ENCODE measurements around the gene TRAPPC12.
"Not testable (repeated sequence)": the region's sequence is repeated elsewhere in the genome, so short reads cannot be mapped to it uniquely, and the experiment has no call there.

TRAPPC12 gene

DNA sequence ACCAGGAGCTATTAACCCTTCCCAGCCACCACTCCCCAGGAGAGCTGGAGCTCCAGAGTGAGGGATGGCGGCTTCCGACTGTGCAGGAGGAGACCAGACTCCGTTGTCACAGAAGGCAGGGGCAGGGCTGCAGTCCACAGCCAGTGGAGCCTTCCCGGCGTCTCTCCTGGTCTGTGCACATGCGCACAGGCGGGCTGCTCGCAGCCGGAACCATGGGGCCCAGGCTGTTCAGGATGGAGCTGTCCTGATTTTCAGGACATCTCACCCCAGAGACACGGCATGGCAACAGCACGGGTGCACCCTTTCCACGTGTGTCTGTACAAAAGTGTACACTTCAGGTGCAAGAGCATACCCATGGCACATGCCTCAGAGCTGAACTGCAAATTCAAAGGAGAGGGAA, 30.7 kb upstream of the TRAPPC12 start:
- no peak overlapping the region for H3K27ac ChIP-seq
- H3K36me3 ChIP-seq, result peaks cover 25% of the 10 kb centered on the region
- H3K9me3 ChIP-seq (ENCODE audit: severe bottlenecking), result no peaks in the 10 kb centered on the region
- no peaks in the 10 kb centered on the region for H3K27me3 ChIP-seq (ENCODE audit: insufficient read depth, low read depth, severe bottlenecking)
- TF ChIP-seq, protein P1, sequence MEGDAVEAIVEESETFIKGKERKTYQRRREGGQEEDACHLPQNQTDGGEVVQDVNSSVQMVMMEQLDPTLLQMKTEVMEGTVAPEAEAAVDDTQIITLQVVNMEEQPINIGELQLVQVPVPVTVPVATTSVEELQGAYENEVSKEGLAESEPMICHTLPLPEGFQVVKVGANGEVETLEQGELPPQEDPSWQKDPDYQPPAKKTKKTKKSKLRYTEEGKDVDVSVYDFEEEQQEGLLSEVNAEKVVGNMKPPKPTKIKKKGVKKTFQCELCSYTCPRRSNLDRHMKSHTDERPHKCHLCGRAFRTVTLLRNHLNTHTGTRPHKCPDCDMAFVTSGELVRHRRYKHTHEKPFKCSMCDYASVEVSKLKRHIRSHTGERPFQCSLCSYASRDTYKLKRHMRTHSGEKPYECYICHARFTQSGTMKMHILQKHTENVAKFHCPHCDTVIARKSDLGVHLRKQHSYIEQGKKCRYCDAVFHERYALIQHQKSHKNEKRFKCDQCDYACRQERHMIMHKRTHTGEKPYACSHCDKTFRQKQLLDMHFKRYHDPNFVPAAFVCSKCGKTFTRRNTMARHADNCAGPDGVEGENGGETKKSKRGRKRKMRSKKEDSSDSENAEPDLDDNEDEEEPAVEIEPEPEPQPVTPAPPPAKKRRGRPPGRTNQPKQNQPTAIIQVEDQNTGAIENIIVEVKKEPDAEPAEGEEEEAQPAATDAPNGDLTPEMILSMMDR (IDR thresholded peaks at IDR 0.05; ENCODE audit: low read depth, low read length), result no peak
- DNase-seq, result no peak
- no peak overlapping the region for H3K4me3 ChIP-seq (ENCODE audit: low read depth, low read length)

DNA sequence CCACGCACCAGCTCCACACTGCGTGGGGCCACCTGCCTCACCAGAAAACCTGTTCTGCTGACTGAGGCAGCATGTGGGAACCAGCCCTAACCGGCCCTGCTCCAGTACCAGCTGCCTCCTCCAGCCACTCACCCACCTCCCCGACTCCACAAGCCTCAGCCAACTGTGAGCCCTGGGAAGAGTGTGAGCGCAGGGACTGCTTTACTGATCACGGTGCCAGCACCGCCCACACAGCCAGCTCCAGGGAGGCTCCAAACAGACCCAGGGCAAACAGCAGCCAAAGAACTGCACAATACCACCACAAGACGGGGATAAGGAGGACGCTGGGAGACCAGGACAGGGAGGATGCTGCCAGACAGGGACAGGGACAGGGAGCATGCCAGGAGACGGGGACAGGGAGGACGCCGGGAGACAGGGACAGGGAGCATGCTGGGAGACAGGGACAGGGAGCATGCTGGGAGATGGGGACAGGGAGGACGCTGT, 30.2 kb upstream of the TRAPPC12 start:
- Histone ChIP-seq H3K9me3 (ENCODE audit: severe bottlenecking) (no peaks in the 10 kb centered on the region), H3K27me3 (ENCODE audit: insufficient read depth, low read depth, severe bottlenecking) (no peaks in the 10 kb centered on the region), H3K4me3 (ENCODE audit: low read depth, low read length) (no peak overlapping the region), H3K36me3 (peaks cover 29% of the 10 kb centered on the region), H3K27ac (no peak overlapping the region)
- DNase-seq, result no peak
- TF ChIP-seq, protein P1 (IDR thresholded peaks at IDR 0.05; ENCODE audit: low read depth, low read length), result no peak

DNA sequence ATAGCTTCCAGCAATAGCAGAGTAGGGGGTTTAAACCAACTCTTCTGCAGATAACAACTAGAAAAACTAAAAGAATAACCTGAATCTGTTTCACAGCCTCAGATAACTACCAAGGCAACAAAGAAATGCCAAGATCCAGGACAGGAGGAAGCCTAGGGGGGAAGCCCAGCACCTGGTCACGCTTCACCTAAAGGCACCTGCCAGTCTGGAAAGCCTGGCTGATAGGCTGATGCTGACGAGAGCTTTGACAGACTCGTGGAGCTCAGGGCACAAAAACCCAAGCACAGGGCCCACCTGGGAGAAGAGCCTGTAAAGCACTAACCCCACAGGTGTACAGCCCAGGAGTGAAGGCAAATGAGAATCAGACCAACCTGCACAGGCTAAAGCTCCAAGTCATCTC, 24.5 kb upstream of the TRAPPC12 start:
- TF ChIP-seq, protein P1 (IDR thresholded peaks at IDR 0.05; ENCODE audit: low read depth, low read length), result no peak
- no peak for DNase-seq
- Histone ChIP-seq H3K27ac (no peak overlapping the region), H3K9me3 (ENCODE audit: severe bottlenecking) (no peaks in the 10 kb centered on the region), H3K36me3 (peaks cover 23% of the 10 kb centered on the region), H3K27me3 (ENCODE audit: insufficient read depth, low read depth, severe bottlenecking) (no peaks in the 10 kb centered on the region), H3K4me3 (ENCODE audit: low read depth, low read length) (no peak overlapping the region)

- Histone ChIP-seq H3K9me3 (ENCODE audit: severe bottlenecking) (no peaks in the 10 kb centered on the region), H3K27me3 (ENCODE audit: insufficient read depth, low read depth, severe bottlenecking) (no peaks in the 10 kb centered on the region), H3K4me3 (ENCODE audit: low read depth, low read length) (no peak overlapping the region), H3K36me3 (peaks cover 19% of the 10 kb centered on the region), H3K27ac (peak overlapping the region; percentile 33)
- peak; percentile 56 for DNase-seq
- TF ChIP-seq, protein P1 (IDR thresholded peaks at IDR 0.05; ENCODE audit: low read depth, low read length), result no peak
Measured at GRCh38 chr2:3355951-3356569, 23.4 kb upstream of the TRAPPC12 start.

DNA sequence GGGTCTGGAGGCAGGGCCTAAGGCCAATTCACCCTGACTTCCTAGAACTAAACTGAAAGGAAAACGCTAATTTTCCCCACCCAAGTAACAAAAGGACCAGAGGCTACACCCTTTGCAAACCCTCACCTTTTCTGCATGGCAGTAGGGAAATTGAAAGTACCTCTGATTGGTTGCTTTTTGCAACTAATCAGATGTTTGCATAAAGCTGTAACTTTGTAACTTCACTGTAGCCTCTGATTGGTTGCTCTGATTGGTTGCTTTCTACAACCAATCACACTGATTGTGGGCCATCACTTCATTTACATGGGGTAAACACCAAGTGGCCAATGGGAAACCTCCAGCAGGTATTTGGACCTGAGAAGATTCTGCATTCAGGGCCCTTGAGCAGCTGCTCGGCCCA, 22.7 kb upstream of the TRAPPC12 start:
- DNase-seq, result no peak
- Histone ChIP-seq H3K9me3 (ENCODE audit: severe bottlenecking) (no peaks in the 10 kb centered on the region), H3K27ac (peak overlapping the region; percentile 33), H3K36me3 (peaks cover 19% of the 10 kb centered on the region), H3K27me3 (ENCODE audit: insufficient read depth, low read depth, severe bottlenecking) (no peaks in the 10 kb centered on the region), H3K4me3 (ENCODE audit: low read depth, low read length) (no peak overlapping the region)
- TF ChIP-seq, protein P1 (IDR thresholded peaks at IDR 0.05; ENCODE audit: low read depth, low read length), result no peak

DNA sequence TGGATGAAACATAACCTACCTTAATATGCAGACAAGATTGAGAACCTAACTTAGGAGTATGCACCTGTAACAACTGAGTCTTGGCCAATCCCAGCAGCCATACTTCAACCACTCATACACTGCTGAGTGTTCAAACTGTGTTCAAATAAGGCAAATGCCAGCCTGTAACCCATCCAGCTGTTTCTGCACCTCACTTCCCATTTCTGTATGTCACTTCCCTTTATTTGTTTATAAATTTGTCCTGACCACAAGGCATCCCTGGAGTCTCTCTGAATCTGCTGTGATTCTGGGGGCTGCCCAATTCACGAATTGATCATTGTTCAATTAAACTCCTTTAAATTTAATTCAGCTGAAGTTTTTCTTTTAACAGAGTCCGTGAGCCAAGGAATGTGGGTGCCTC, 22.0 kb upstream of the TRAPPC12 start:
- not testable (repeated sequence) for H3K27me3 ChIP-seq (ENCODE audit: insufficient read depth, low read depth, severe bottlenecking); H3K4me3 ChIP-seq (ENCODE audit: low read depth, low read length); H3K27ac ChIP-seq; DNase-seq; H3K9me3 ChIP-seq (ENCODE audit: severe bottlenecking)
- H3K36me3 ChIP-seq, result peaks cover 19% of the 10 kb centered on the region

Data from WERI-Rb-1 (cell line).